Non-pigmented ciliary epithelial cell (primary cell): ENCODE data around the gene EVI2A.

Experiments used
- DNase-seq: peaks from one replicate; pipeline ENCODE4 v3.0.0-alpha.2; 2010; ENCODE audit warnings: low read depth

The EVI2A gene

GRCh38 chr17:31273516-31273915 lies 47.9 kb downstream of the EVI2A start:
- no peak for DNase-seq

GRCh38 chr17:31272803-31273202 lies 48.6 kb downstream of the EVI2A start:
- no peak for DNase-seq

- no peak for DNase-seq
Observed at GRCh38 chr17:31272236-31272635, 49.2 kb downstream of the EVI2A start.

- DNase-seq, result peak; percentile 84
Observed at GRCh38 chr17:31269578-31269983, 51.8 kb downstream of the EVI2A start.

GRCh38 chr17:31269036-31269577 lies 52.3 kb downstream of the EVI2A start:
- DNase-seq, result no peak
